GM20431 (cell line): ENCODE measurements around the gene TIMELESS.
"Not testable (repeated sequence)": the region's sequence is repeated elsewhere in the genome, so short reads cannot be mapped to it uniquely, and the experiment has no call there.

ENCODE experiments used
- in situ Hi-C: fragments of 300-500 bp; cut with MseI, MboI; formaldehyde crosslinking; loops from one replicate; pipeline ENCODE4 v1.15.0; 2020; ENCODE audit warnings: low sequenced_read_pairs; ENCODE audit not compliant: unreplicated experiment

TIMELESS gene

GRCh38 chr12:56448860-56449621 lies at the start of gene TIMELESS:
TIMELESS (minus strand) TSS chr12:56449426; CDS start chr12:56434170, 15,256 bp downstream.
- in situ Hi-C loops, result no loop called here

DNA sequence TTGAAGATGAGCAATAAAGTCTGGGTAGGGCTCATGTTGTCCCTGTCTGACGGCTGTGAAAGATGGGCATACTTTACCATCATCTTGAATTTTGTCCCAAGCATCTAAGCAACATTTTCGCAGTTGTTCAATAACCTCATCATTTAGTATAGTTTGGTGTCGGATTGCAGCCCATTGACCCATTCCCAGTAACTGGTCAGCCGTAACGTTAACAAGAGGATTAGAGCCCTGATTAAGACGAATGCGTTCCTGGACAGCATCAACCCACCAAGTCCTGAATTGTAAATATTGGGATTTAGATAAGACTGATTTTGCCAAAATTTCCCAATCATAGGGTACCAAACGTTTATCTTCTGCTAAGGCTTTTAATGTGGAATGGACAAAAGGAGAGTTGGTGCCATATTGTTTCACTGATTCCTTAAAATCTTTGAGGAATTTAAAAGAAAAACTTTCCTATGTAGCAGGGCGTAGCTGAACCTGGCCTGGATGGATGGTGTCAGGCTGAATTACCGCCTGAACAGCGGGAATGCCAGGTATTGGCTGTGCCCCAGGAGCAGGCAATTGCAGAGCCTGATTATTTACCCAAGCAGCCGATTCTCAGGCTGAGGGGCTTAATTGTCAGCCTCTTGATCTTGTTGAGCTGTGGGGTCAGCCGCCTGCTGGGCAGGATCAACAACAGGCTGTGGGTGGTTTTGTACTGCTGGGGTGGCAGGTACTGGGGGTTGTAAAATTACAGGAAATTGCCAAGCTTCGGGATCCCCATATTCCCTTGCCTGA lies 49.1 kb upstream of the TIMELESS start:
- in situ Hi-C loops, result not testable (repeated sequence)

- in situ Hi-C loops, result not testable (repeated sequence)
Observed at GRCh38 chr12:56496704-56497103, 47.5 kb upstream of the TIMELESS start.

GRCh38 chr12:56494481-56494880 lies 45.3 kb upstream of the TIMELESS start:
- in situ Hi-C loops, result not testable (repeated sequence)

GRCh38 chr12:56494106-56494415 lies 44.8 kb upstream of the TIMELESS start:
- in situ Hi-C loops, result not testable (repeated sequence)

DNA sequence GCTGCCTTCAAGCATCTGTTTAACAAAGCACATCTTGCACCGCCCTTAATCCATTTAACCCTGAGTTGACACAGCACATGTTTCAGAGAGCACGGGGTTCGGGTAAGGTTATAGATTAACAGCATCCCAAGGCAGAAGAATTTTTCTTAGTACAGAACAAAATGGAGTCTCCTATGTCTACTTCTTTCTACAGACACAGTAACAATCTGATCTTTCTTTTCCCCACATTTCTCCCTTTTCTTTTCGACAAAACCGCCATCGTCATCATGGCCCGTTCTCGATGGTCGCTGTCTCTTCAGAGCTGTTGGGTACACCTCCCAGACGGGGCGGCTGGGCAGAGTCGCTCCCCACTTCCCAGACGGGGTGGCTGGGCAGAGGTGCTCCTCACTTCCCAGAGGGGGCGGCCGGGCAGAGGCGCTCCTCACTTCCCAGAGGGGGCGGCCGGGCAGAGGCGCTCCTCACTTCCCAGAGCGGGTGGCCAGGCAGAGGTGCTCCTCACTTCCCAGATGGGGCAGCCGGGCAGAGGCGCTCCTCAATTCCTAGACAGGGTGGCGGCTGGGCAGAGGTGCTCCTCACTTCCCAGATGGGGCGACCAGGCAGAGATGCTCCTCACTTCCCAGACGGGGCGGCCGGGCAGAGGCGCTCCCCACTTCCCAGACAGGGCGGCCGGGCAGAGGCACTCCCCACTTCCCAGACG lies 44.3 kb upstream of the TIMELESS start:
- in situ Hi-C loops, result not testable (repeated sequence)

DNA sequence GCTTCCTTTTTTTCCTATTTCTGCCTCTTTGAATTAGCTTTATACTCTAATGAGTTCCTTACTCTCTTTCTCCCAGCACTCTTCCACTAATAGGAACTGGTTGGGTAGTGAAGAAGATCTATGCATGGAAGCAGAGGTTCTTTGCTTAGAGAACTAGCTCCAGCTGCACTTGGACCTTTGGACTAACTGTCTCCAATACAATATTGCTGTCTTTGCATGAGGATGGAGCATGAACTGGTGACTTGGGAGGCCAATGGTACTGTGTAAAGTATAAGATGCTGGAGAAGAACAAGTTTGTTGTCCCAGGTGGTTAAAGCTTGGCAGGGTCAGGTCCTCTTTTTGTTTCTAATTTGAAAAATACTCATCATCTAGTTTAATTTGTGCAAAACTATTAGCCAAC lies 41.1 kb upstream of the TIMELESS start:
- in situ Hi-C loops, result no loop called here

- in situ Hi-C loops, result no loop called here
Observed at GRCh38 chr12:56488041-56488955, 39.1 kb upstream of the TIMELESS start, which contains the start of gene GLS2. GLS2 (minus strand) TSS chr12:56488161; CDS start chr12:56488118, 43 bp downstream.

GRCh38 chr12:56487448-56488040 lies 38.3 kb upstream of the TIMELESS start:
- in situ Hi-C loops, result no loop called here

DNA sequence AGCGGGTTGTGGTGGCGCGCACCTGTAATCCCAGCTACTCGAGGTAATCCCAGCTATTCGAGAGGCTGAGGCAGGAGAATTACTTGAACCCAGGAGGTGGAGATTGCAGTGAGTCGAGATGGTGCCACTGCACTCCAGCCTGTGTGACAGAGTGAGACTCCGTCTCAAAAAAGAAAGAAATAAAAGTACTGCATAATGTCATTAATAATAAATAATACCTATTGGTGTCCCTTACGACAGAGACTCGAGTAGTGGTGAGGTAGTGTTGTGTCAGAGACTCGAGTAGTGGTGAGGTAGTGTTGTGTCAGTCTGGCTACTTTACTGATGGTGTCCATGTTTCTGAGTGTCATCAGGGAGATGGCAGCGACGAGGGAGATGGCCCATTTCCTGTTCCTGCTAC lies 37.5 kb upstream of the TIMELESS start:
- in situ Hi-C loops, result no loop called here

- in situ Hi-C loops, result no loop called here
Observed at GRCh38 chr12:56484566-56484965, 35.3 kb upstream of the TIMELESS start.

- in situ Hi-C loops, result no loop called here
Observed at GRCh38 chr12:56479625-56480024, 30.4 kb upstream of the TIMELESS start.

DNA sequence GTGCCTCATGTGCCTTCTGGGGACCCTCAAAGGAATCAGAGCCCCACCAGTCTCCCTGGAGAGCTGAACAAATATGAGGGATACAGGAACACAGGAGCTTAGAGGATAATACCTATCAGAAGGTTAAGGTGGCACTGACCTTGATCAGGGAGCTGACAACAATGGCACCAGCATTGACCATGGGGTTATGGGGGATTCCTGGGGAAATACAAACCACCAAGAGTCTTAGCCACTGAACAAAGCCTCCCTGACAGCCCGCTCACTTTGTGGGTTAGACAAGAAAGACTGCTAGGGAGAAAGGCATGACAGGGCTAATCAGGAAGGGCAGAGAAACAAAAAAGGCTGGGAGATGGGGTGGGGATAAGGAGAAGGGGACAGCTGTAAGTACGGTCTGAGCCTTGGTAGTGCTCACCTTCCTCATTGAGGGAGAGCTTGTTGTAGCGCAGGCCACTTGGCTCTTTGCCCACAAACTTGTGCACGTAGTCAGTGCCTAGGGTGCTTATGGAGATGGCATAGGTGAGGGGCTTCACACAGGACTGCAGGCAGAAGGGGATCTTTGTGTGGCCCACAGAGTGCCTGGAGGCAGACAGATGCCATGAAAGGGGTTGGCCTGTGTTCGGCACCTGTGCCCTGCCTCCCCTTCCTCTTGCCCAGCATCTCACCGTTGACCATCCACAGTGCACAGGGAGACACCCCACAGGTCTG lies 28.4 kb upstream of the TIMELESS start:
- in situ Hi-C loops, result no loop called here

- in situ Hi-C loops, result no loop called here
Observed at GRCh38 chr12:56476972-56477432, 27.8 kb upstream of the TIMELESS start.

DNA sequence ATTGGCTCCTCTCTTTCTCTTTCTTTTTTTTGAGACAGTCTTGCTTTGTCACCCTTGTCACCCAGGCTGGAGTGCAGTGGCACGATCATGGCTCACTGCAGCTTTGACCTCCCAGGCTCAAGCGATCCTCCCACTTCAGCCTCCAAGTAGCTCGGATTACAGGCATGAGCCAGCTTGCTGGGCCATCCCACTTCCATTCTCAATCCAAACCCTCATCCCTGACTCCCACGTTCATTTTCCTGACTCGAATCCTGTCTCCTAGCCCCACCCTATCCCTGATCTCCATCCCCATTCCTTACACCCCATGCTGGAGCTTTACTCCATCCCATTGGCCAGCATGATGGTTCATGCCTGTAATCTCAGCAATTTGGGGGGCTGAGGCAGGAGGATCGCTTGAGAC lies 26.9 kb upstream of the TIMELESS start:
- in situ Hi-C loops, result no loop called here

DNA sequence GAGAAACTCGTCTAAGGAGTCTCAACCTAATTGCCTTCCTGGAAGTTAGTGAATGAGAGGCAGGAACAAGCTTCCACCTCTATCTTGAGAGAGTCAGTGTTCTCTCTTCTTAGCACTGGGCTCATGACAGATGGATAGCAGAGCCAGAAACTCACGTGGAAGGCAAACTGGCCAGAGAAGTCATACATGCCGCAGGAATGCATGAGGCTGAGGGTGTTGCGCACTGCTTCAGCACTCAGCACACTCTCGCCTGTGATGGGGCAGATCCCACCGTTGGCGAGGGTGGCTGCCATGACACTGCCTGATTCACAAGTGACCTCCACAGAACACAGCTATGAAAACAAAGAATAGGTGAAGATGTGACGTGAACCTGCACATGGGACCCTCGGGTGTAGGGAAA lies 25.2 kb upstream of the TIMELESS start:
- in situ Hi-C loops, result no loop called here

DNA sequence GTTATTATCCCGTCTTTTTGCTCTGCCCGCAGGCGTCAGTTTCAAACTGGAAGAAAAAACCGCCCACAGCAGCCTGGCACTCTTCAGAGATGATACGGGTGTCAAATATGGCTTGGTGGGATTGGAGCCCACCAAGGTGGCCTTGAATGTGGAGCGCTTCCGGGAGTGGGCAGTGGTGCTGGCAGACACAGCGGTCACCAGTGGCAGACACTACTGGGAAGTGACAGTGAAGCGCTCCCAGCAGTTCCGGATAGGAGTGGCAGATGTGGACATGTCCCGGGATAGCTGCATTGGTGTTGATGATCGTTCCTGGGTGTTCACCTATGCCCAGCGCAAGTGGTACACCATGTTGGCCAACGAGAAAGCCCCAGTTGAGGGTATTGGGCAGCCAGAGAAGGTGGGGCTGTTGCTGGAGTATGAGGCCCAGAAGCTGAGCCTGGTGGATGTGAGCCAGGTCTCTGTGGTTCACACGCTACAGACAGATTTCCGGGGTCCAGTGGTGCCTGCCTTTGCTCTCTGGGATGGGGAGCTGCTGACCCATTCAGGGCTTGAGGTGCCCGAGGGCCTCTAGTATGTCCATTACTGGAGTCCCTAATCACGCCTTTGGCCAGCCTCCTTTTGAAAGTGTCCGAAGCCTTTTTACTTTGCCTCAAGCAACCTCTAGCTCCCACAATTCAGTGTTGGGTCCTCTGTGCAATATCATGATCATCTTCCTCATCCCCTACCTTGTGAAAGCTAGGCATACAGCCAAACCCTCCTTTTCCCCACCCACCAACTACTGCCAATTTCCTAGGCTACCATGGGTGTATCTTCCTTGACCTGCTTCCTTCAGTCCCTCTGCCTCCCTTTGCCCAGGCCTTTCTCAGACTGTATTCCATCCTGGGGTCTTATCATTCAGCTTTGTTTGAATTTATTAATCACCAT lies 20.0 kb upstream of the TIMELESS start:
- in situ Hi-C loops, result no loop called here
